Muscle layer of duodenum (tissue), 2 donors: ENCODE results near the gene BICRA.
"Not testable (repeated sequence)": the region's sequence is repeated elsewhere in the genome, so short reads cannot be mapped to it uniquely, and the experiment has no call there.

Source experiments
- H3K27ac ChIP-seq: one replicate; pipeline ENCODE4 v1.7.0; 2013; ENCODE audit warnings: mild to moderate bottlenecking, low read length
- H3K27me3 ChIP-seq: one replicate; pipeline ENCODE4 v1.7.0; 2013; ENCODE audit warnings: low read depth, mild to moderate bottlenecking, control low read depth, low read length
- H3K36me3 ChIP-seq, 2 donors: one replicate each; pipeline ENCODE4 v1.7.0; 2013; ENCODE audit warnings: low read length in 2 of 2, control low read depth in 1 of 2, mild to moderate bottlenecking in 1 of 2; ENCODE audit not compliant: insufficient read depth in 2 of 2, control insufficient read depth in 1 of 2
- H3K4me1 ChIP-seq, 2 donors: one replicate each; pipeline ENCODE4 v1.7.0; 2013; ENCODE audit warnings: low read length in 2 of 2, mild to moderate bottlenecking in 2 of 2, control low read depth in 1 of 2, moderate library complexity in 1 of 2; ENCODE audit not compliant: insufficient read depth in 2 of 2, control insufficient read depth in 1 of 2
- H3K4me3 ChIP-seq, 2 donors: one replicate each; pipeline ENCODE4 v1.7.0; 2013; ENCODE audit warnings: low read length in 2 of 2, low read depth in 1 of 2, mild to moderate bottlenecking in 1 of 2
- H3K9me3 ChIP-seq, 2 donors: one replicate each; pipeline ENCODE4 v1.7.0; 2013; ENCODE audit warnings: low read length in 2 of 2, control low read depth in 1 of 2, mild to moderate bottlenecking in 1 of 2; ENCODE audit not compliant: control insufficient read depth in 1 of 2
- donor health status: healthy.

BICRA gene

GRCh38 chr19:47583161-47583560 is 25.8 kb upstream of the BICRA start:
- not testable (repeated sequence) for H3K4me1 ChIP-seq, H3K4me3 ChIP-seq, H3K36me3 ChIP-seq, H3K27me3 ChIP-seq, H3K9me3 ChIP-seq, H3K27ac ChIP-seq

DNA sequence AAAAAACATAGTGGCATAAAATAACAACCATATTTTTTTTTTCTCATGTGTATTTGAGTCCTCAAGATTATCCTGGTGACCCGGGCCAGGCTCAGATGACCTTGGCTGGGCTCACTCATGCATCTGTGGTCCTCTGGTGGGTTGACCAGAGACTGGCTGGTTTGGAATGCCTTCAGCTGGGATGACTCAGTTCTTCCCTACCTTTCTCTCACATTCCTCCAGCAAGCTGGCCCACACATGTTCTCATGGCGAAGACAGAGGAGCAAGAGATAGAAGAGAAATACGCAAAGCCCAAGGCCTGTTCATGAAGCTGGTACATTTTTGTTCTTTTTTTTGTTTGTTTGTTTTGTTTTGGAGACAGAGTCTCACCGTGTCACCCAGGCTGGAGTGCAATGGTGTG is 21.6 kb upstream of the BICRA start:
- Histone ChIP-seq H3K4me3 (no peak overlapping the region), H3K4me1 (no peaks in the 10 kb centered on the region), H3K27me3 (no peaks in the 10 kb centered on the region), H3K27ac (no peak overlapping the region), H3K9me3 (peaks cover 0 to 5% of the 10 kb centered on the region in 2 donors), H3K36me3 (no peaks in the 10 kb centered on the region)

DNA sequence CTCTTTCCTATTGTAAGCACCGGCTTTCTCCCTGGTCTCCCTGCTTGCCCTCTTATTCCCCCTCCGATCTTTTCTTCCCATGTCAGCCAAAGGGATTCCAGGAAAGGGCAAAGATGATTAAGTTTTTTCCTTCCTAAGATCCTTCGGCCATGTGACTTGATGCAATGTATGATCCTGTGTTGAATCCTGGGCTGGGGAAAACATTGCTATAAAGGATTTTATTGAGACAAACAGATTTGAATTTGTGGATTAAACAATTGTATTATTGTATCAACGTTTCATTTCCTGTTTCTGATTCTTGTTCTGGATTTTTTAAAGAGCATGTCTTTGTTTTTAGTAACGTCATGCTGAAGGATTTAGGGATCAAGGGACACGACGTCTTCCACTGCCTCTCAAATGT is 19.1 kb upstream of the BICRA start:
- peaks cover 0 to 5% of the 10 kb centered on the region in 2 donors for H3K9me3 ChIP-seq
- no peaks in the 10 kb centered on the region for H3K36me3 ChIP-seq
- H3K27me3 ChIP-seq = no peaks in the 10 kb centered on the region
- H3K4me1 ChIP-seq = no peaks in the 10 kb centered on the region
- no peak overlapping the region for H3K4me3 ChIP-seq
- H3K27ac ChIP-seq = no peak overlapping the region

GRCh38 chr19:47593860-47594259 is 15.1 kb upstream of the BICRA start:
- Histone ChIP-seq H3K9me3 (no peaks in the 10 kb centered on the region), H3K36me3 (no peaks in the 10 kb centered on the region), H3K27me3 (no peaks in the 10 kb centered on the region), H3K4me1 (no peaks in the 10 kb centered on the region), H3K27ac (no peak overlapping the region), H3K4me3 (no peak overlapping the region)

- Histone ChIP-seq H3K27me3 (no peaks in the 10 kb centered on the region), H3K36me3 (no peaks in the 10 kb centered on the region), H3K27ac (no peak overlapping the region), H3K4me3 (no peak overlapping the region), H3K4me1 (peaks cover 0 to 4% of the 10 kb centered on the region in 2 donors), H3K9me3 (no peaks in the 10 kb centered on the region)
Measured at GRCh38 chr19:47595944-47596343, 13.0 kb upstream of the BICRA start.

- Histone ChIP-seq H3K27me3 (no peaks in the 10 kb centered on the region), H3K9me3 (no peaks in the 10 kb centered on the region), H3K36me3 (no peaks in the 10 kb centered on the region), H3K4me1 (peaks cover 0 to 4% of the 10 kb centered on the region in 2 donors), H3K27ac (peak overlapping the region; percentile 84), H3K4me3 (peak overlapping the region; percentile 67 to 70)
Measured at GRCh38 chr19:47598407-47599349, 10.3 kb upstream of the BICRA start.

- Histone ChIP-seq H3K4me3 (peak overlapping the region; percentile 62 to 67), H3K27ac (peak overlapping the region; percentile 84)
- not testable (repeated sequence) for H3K27me3 ChIP-seq, H3K4me1 ChIP-seq, H3K36me3 ChIP-seq, H3K9me3 ChIP-seq
Measured at GRCh38 chr19:47599671-47600245, 9.2 kb upstream of the BICRA start.

- peak overlapping the region; percentile 67 to 70 for H3K4me3 ChIP-seq
- H3K27me3 ChIP-seq = no peaks in the 10 kb centered on the region
- peaks cover 0 to 4% of the 10 kb centered on the region in 2 donors for H3K4me1 ChIP-seq
- H3K27ac ChIP-seq = peak overlapping the region; percentile 84
- no peaks in the 10 kb centered on the region for H3K36me3 ChIP-seq
- no peaks in the 10 kb centered on the region for H3K9me3 ChIP-seq
Measured at GRCh38 chr19:47600246-47601179, 8.4 kb upstream of the BICRA start.

DNA sequence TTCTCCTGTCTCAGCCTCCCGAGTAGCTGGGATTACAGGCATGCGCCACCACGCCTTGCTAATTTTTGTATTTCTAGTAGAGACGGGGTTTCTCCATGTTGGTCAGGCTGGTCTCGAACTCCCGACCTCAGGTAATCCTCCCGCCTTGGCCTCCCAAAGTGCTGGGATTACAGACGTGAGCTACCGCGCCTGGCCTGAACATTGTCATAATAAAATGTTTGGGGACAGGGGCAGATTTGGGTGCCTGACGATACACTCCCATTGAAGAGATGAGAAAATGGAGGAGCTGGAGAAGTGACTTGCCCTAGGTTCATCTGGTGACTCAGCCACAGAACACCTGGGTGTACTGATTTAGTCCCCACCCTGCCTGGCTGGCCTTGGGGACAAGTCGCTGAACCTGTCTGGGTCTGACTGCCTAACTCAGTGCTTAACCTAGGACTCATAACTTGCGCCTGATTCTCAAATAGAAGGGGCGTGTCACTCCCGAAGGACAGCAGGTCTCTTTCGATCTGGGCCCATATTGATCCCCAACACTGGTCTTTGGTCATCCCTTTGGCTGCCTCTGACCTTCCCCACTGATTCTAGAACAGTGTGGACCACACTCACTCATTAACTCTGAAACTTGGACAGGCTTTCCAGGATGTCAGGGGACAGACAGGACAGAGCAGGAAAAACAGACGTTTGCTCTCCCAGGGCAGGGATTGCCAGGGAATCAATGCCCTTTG is 7.6 kb upstream of the BICRA start:
- Histone ChIP-seq H3K27ac (peak overlapping the region; percentile 78), H3K36me3 (no peaks in the 10 kb centered on the region), H3K4me3 (peak overlapping the region; percentile 67 to 70), H3K4me1 (peaks cover 0 to 4% of the 10 kb centered on the region in 2 donors), H3K27me3 (no peaks in the 10 kb centered on the region), H3K9me3 (no peaks in the 10 kb centered on the region)

GRCh38 chr19:47603706-47604565 is 5.0 kb upstream of the BICRA start:
- H3K4me1 ChIP-seq = peaks cover 3 to 4% of the 10 kb centered on the region in 2 donors
- no peaks in the 10 kb centered on the region for H3K36me3 ChIP-seq
- H3K4me3 ChIP-seq = no peak overlapping the region
- H3K27ac ChIP-seq = no peak overlapping the region
- no peaks in the 10 kb centered on the region for H3K27me3 ChIP-seq
- H3K9me3 ChIP-seq = no peaks in the 10 kb centered on the region
